Muscle layer of colon (tissue), 2 donors: Measurements from ENCODE around the gene PRDM12.

Source experiments
- H3K27ac ChIP-seq: one replicate; pipeline ENCODE4 v1.7.0; 2013; ENCODE audit warnings: low read depth, mild to moderate bottlenecking, low read length, moderate library complexity
- H3K27me3 ChIP-seq, 2 donors: one replicate each; pipeline ENCODE4 v1.7.0; 2013; ENCODE audit warnings: low read length in 2 of 2, mild to moderate bottlenecking in 2 of 2; ENCODE audit not compliant: insufficient read depth in 2 of 2, control insufficient read depth in 1 of 2
- H3K36me3 ChIP-seq: one replicate; pipeline ENCODE4 v1.7.0; 2013; ENCODE audit warnings: mild to moderate bottlenecking, low read length; ENCODE audit not compliant: insufficient read depth
- H3K4me1 ChIP-seq: one replicate; pipeline ENCODE4 v1.7.0; 2013; ENCODE audit warnings: mild to moderate bottlenecking, low read length; ENCODE audit not compliant: insufficient read depth
- H3K4me3 ChIP-seq, 2 donors: one replicate each; pipeline ENCODE4 v1.7.0; 2013; ENCODE audit warnings: low read length in 2 of 2, low read depth in 1 of 2, mild to moderate bottlenecking in 1 of 2, moderate library complexity in 1 of 2
- H3K9ac ChIP-seq: one replicate; pipeline ENCODE4 v1.7.0; 2013; ENCODE audit warnings: low read length
- H3K9me3 ChIP-seq: one replicate; pipeline ENCODE4 v1.7.0; 2013; ENCODE audit warnings: mild to moderate bottlenecking, low read length
- donor health status: abdominal sarcoma.
- donor health status: Adenocarcinoma of cecum.

Gene PRDM12

DNA sequence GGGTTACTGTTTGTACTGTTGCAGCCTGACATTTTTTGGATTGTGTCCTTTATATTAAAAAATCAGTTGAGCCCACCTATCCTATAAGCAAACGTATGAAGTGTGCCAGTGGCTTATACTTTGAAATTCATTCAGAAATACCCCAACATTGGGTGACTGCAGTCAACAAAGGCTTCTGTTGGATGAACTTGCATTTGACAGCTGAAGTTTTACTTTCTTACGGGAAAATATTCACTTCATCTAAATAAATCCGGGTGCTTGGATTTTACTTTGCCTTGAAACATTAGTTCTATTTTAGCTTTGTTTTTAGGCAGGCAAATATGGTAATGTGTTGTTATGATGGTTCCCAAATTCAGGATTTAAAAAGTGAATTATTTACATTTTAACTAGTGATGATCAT lies 50.9 kb downstream of the PRDM12 start:
- peak overlapping the region; percentile 60 for H3K9ac ChIP-seq
- no peaks in the 10 kb centered on the region for H3K36me3 ChIP-seq
- peak overlapping the region; percentile 47 to 87 for H3K4me3 ChIP-seq
- peaks cover 13% of the 10 kb centered on the region for H3K4me1 ChIP-seq
- peak overlapping the region; percentile 40 for H3K27ac ChIP-seq
- H3K9me3 ChIP-seq = no peaks in the 10 kb centered on the region
- H3K27me3 ChIP-seq = no peaks in the 10 kb centered on the region

DNA sequence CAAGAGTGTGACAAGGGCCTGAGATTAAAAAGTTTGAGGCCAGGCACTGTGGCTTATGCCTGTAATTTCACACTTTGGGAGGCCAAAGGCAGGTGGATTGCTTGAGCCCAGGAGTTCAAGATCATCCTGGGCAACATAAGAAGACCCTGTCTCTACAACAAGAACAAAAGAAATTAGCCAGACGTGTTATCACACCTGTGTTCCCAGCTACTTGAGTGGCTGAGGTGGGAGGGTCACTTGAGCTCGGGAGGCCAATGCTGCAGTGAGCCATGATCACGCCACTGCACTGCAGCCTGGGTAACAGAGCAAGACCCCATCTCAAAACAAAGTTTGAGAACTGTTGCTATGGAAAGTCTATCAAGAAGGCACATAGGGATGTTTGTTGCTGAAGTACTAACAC lies 54.2 kb downstream of the PRDM12 start:
- no peaks in the 10 kb centered on the region for H3K27me3 ChIP-seq
- no peak overlapping the region for H3K4me3 ChIP-seq
- no peak overlapping the region for H3K27ac ChIP-seq
- peaks cover 13% of the 10 kb centered on the region for H3K4me1 ChIP-seq
- H3K36me3 ChIP-seq = no peaks in the 10 kb centered on the region
- no peaks in the 10 kb centered on the region for H3K9me3 ChIP-seq
- no peak overlapping the region for H3K9ac ChIP-seq

DNA sequence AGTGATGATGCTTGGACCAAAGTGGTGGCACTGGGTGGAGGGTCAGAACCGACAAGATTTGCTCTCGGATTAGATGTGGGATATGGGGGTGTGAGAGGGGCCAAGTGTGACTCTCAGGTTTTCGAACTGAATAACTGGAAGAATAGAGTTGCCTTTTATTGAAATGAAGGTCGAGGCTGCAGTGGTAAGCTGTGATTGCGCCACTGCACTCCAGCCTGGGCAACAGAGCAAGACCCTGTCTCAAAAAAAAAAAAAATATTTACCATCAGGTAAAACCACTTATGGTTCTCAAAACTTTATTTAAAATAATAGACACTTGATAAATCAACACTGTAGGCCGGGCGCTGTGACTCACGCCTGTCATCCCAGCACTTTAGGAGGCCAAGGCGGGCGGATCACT lies 56.4 kb downstream of the PRDM12 start:
- Histone ChIP-seq H3K9ac (no peak overlapping the region), H3K4me3 (no peak overlapping the region), H3K27me3 (no peaks in the 10 kb centered on the region), H3K36me3 (no peaks in the 10 kb centered on the region), H3K4me1 (peaks cover 7% of the 10 kb centered on the region), H3K27ac (no peak overlapping the region), H3K9me3 (no peaks in the 10 kb centered on the region)

DNA sequence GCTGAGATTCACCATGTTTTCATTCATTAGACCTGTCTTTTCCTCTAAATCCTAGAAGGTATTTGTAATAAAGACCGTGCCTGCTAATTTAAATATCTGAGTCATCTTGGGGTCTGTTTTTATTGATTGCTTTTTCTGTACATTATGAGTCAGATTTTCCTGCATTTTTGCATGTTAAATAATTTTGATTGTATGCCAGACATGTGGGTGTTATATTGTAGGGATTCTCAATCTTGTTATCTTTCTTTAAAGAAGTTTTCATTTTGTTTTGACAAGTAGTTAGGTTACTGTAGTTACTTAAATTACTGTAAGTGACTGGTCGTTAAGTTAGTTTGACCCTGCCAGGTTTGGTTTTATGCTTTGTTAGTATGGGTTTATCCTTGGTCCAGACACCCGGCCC lies 64.3 kb downstream of the PRDM12 start:
- peaks cover 13% of the 10 kb centered on the region for H3K4me1 ChIP-seq
- H3K27me3 ChIP-seq = no peaks in the 10 kb centered on the region
- no peak overlapping the region for H3K4me3 ChIP-seq
- H3K9me3 ChIP-seq = no peaks in the 10 kb centered on the region
- no peak overlapping the region for H3K9ac ChIP-seq
- no peaks in the 10 kb centered on the region for H3K36me3 ChIP-seq
- H3K27ac ChIP-seq = no peak overlapping the region

DNA sequence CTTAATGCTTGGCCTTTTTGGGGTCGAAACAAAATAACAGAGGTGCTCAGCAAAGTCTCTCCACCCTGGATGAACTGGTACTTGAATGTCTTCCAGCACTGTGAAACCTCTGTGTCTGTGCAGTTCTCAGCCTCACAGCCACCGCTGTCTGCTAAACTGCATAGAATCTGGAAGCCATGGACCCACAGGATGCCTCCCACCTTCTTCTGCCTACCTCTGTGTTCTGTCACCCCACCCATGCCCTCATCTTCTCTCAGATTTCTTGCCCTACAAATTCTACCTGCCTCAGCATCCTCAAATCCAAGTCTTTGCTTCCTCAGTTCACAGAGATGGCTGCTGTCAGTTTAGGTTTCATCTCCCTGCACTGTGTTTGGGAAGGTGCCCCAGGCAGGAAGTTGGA lies 64.8 kb downstream of the PRDM12 start:
- no peak overlapping the region for H3K27ac ChIP-seq
- H3K9me3 ChIP-seq = no peaks in the 10 kb centered on the region

DNA sequence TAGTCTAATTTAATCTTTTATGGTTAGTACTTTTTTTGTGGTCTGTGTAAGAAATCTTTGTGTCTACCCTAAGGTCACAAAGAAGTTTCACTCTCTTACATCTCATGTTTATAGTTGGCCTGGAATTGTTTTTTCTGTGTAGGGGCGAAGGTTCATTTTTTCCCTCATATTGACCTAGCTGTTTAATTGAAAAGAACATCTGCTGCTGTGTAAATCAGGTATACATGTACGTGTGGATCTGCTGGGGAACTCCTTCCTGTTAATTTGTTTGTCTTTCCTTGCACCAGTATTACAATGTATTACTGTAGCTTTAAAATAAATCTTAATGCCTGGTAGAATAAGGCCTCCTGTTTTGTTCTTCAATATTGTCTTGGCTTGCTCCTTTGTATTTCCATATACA lies 67.0 kb downstream of the PRDM12 start:
- Histone ChIP-seq H3K27ac (no peak overlapping the region), H3K27me3 (no peaks in the 10 kb centered on the region), H3K4me3 (no peak overlapping the region), H3K9ac (no peak overlapping the region), H3K4me1 (peaks cover 13% of the 10 kb centered on the region), H3K9me3 (no peaks in the 10 kb centered on the region), H3K36me3 (no peaks in the 10 kb centered on the region)

More for the DNA sequence above, 64.8 kb downstream of the PRDM12 start:
- H3K27me3 ChIP-seq = no peaks in the 10 kb centered on the region
- H3K4me3 ChIP-seq = no peak overlapping the region
- H3K9ac ChIP-seq = no peak overlapping the region
- H3K4me1 ChIP-seq = peaks cover 13% of the 10 kb centered on the region
- H3K36me3 ChIP-seq = no peaks in the 10 kb centered on the region

DNA sequence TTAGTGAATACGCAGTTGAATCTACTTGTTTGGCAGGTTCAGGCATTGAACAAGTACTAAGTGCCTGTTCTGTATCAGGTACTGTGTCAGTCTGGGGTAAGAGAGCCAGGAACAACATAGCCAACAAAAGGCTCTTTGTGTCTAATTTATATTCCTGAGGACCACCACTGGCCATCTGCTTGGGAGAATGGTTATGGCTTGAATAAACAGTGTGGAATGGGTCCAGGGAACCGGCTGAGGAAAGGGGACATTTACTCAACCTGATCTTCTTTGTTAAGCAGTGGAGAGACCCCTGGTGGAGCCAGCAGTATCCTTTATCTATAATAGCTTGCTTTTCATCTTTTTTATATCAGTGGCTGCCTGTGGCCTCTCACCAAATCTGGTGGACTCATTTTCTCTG lies 67.7 kb downstream of the PRDM12 start:
- Histone ChIP-seq H3K4me3 (no peak overlapping the region), H3K27ac (no peak overlapping the region), H3K4me1 (peaks cover 13% of the 10 kb centered on the region), H3K27me3 (no peaks in the 10 kb centered on the region), H3K9me3 (no peaks in the 10 kb centered on the region), H3K9ac (no peak overlapping the region), H3K36me3 (no peaks in the 10 kb centered on the region)
